Stimulated activated effector memory CD8-positive, alpha-beta T cell treated with anti-CD3 and anti-CD28 coated beads, Interleukin-12 subunit alpha, Interleukin-12 subunit beta, amount 100 ng/mL, for 72 hours (primary cell): ENCODE data around the gene PLVAP.

ENCODE experiments used
- ATAC-seq: fragments of 150-1000 bp; cut with Tn5 transposase; 2 replicates; pipeline ENCODE4 v1.10.0; 2021
- DNase-seq, 2 donors: peaks; one replicate each; pipeline ENCODE4 v3.0.0; 2021 to 2022; ENCODE audit warnings: low spot score in 2 of 2
- H3K27ac Mint-ChIP-seq: one replicate; pipeline ENCODE4 v1.8.0; 2022; ENCODE audit warnings: mild to moderate bottlenecking, mixed read lengths
- H3K36me3 Mint-ChIP-seq: one replicate; pipeline ENCODE4 v1.8.0; 2022; ENCODE audit warnings: mild to moderate bottlenecking, mixed read lengths
- H3K4me1 Mint-ChIP-seq: one replicate; pipeline ENCODE4 v1.8.0; 2022; ENCODE audit warnings: mixed read lengths
- H3K4me3 Mint-ChIP-seq: one replicate; pipeline ENCODE4 v1.8.0; 2022; ENCODE audit warnings: mild to moderate bottlenecking, mixed read lengths
- H3K9me3 Mint-ChIP-seq: one replicate; pipeline ENCODE4 v1.8.0; 2022; ENCODE audit warnings: mixed read lengths

The PLVAP gene

DNA sequence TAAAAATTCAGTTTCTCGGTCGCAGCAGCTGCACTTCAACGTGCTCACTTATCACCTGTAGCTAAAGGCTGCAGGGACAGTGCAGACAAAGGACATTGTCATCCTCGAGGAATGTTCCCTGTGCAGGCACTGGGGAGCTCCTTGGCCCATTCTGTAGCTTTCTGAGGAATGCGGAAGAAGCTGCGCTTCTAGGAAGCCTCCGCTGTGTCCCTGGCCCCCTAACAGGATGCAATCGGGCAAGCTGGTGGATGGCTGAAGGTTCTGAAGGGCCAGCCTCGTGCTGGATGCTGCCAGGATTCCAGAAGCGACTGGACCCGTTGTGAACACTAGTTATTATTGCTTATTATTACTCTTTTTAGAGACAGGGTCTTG, 50.6 kb downstream of the PLVAP start:
- Mint-ChIP-seq H3K9me3 (no peaks in the 10 kb centered on the region), H3K36me3 (peaks cover 13% of the 10 kb centered on the region), H3K27ac (no peak overlapping the region), H3K4me1 (peaks cover 10% of the 10 kb centered on the region), H3K4me3 (no peak overlapping the region)
- no peak for ATAC-seq
- DNase-seq, result no peak

- no peak for DNase-seq
- Mint-ChIP-seq H3K4me1 (peaks cover 10% of the 10 kb centered on the region), H3K36me3 (peaks cover 19% of the 10 kb centered on the region), H3K27ac (no peak overlapping the region), H3K4me3 (no peak overlapping the region), H3K9me3 (no peaks in the 10 kb centered on the region)
- no peak for ATAC-seq
These were observed 51.1 kb downstream of the PLVAP start for GRCh38 chr19:17325881-17326594.

GRCh38 chr19:17325133-17325532, 52.0 kb downstream of the PLVAP start:
- H3K4me3 Mint-ChIP-seq, result no peak overlapping the region
- H3K27ac Mint-ChIP-seq, result no peak overlapping the region
- DNase-seq (no peak), ATAC-seq (no peak)
- no peaks in the 10 kb centered on the region for H3K9me3 Mint-ChIP-seq
- H3K4me1 Mint-ChIP-seq, result peaks cover 10% of the 10 kb centered on the region
- peaks cover 28% of the 10 kb centered on the region for H3K36me3 Mint-ChIP-seq

GRCh38 chr19:17324357-17325114, 52.6 kb downstream of the PLVAP start:
- DNase-seq (no peak), ATAC-seq (no peak)
- Mint-ChIP-seq H3K4me1 (peaks cover 5% of the 10 kb centered on the region), H3K9me3 (no peaks in the 10 kb centered on the region), H3K36me3 (peaks cover 34% of the 10 kb centered on the region), H3K27ac (no peak overlapping the region), H3K4me3 (no peak overlapping the region)

GRCh38 chr19:17323964-17324332, 53.2 kb downstream of the PLVAP start:
- H3K4me3 Mint-ChIP-seq, result no peak overlapping the region
- no peak overlapping the region for H3K27ac Mint-ChIP-seq
- no peak for ATAC-seq
- peaks cover 40% of the 10 kb centered on the region for H3K36me3 Mint-ChIP-seq
- DNase-seq, result no peak
- no peaks in the 10 kb centered on the region for H3K9me3 Mint-ChIP-seq
- peaks cover 5% of the 10 kb centered on the region for H3K4me1 Mint-ChIP-seq

- Mint-ChIP-seq H3K36me3 (peaks cover 45% of the 10 kb centered on the region), H3K4me3 (no peak overlapping the region), H3K4me1 (peaks cover 5% of the 10 kb centered on the region), H3K9me3 (no peaks in the 10 kb centered on the region), H3K27ac (peak overlapping the region; percentile 26)
- ATAC-seq, result no peak
- no peak for DNase-seq
These were observed 53.7 kb downstream of the PLVAP start for GRCh38 chr19:17323300-17323963.

DNA sequence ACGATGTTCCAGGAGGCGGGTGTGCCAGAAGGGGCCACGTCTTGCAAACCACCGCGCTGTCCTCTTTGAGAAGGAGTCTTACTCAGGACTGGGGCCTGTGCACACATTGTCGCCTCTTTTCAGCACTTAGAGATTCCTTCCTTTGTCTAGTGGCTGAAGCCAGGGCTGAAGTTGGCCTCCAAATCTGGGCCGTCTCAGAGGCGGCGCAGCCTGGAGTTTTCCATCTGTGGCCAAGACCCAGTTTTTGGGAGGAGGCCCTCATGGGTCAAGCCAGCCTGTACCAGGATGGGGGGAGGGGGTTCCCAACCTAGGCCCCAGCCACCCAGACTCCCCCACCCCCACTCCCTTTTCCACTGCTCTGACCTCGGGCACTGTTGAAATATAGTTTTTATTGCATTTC, 54.3 kb downstream of the PLVAP start:
- Mint-ChIP-seq H3K4me1 (peaks cover 8% of the 10 kb centered on the region), H3K27ac (peak overlapping the region; percentile 26), H3K9me3 (no peaks in the 10 kb centered on the region), H3K36me3 (peaks cover 51% of the 10 kb centered on the region), H3K4me3 (no peak overlapping the region)
- ATAC-seq (no peak), DNase-seq (no peak)

DNA sequence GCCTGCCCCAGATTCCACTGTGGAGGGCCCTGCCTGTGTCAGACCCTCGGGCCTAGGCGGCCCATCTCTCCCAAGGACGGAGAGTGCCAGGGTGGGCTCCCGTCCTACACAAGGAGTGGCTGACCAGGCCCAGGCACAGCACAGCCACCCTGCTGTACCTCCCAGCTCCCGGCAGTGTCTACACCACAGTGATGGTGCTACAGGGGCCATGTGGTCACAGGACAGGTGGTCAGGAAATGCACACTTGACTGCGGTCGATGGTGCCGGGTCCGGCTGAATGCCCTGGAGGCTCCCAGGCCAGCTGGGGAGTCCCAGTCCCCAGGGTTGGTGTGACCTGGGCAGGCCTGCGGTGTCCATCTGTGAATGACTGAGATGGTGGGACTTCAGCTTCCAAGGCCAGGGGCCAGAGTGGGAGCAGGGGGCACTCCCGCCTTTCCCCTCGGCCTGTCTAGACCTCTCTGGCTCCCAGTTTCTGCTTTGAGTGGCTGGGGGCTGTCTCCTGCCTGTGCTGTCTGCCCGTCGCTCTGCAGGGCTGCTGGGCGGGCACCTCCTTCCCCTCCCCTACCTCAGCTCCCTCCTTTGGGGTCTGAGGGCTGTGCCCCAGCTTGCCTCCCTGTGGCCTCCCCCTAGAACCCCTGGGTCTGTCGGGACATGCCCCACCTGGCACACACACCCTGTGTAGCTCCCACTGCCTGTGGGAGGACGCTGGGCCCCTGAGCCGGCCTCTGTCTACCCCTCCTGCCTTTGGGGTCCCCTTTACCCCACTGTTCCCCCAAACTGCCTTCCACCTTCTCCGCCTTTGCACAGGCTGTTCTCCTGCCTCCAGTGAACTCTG, 55.3 kb downstream of the PLVAP start:
- DNase-seq, result no peak
- Mint-ChIP-seq H3K4me1 (peaks cover 11% of the 10 kb centered on the region), H3K9me3 (no peaks in the 10 kb centered on the region), H3K36me3 (peaks cover 60% of the 10 kb centered on the region), H3K4me3 (no peak overlapping the region), H3K27ac (peak overlapping the region; percentile 26)
- ATAC-seq, result peak; percentile 9

- H3K4me3 Mint-ChIP-seq, result no peak overlapping the region
- H3K4me1 Mint-ChIP-seq, result peaks cover 17% of the 10 kb centered on the region
- H3K9me3 Mint-ChIP-seq, result no peaks in the 10 kb centered on the region
- no peak for ATAC-seq
- DNase-seq, result no peak
- H3K36me3 Mint-ChIP-seq, result peaks cover 75% of the 10 kb centered on the region
- H3K27ac Mint-ChIP-seq, result no peak overlapping the region
These were observed 56.7 kb downstream of the PLVAP start for GRCh38 chr19:17320435-17320834.

DNA sequence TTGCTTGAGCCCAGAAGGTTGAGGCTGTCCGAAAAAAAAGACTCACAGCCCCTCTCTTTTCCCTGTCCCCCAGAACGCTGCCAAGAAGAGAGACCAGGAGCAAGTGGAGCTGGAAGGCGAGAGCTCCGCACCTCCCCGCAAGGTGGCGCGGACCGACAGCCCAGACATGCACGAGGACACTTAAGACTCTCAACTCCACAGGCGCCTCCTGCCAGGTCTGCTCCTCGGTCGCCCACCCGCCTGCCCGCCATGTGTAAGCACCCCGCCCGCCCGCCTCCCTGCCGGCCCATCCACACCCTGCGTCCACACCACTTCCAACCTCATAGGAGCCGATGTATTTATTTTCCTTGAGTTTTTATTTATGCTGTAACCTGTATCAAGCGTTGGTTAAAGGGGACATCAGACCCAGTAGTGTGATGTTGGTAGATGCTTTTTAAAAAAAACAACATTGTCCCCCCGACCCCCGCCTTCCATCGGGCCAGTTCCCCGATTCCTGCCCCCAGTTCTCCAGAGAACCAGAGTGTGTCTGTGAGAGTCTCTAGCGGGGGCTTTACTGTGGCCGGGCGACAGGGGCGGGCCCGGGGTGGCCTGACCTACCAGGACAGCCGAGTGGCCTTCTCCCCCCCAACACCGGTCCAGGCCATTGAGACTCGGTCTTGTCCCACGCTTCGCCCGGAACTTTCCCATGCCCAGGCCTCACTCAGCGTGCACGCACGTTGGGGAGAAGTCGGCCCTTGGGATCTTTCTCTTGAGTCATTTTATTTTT, 57.5 kb downstream of the PLVAP start:
- Mint-ChIP-seq H3K9me3 (no peaks in the 10 kb centered on the region), H3K4me1 (peaks cover 17% of the 10 kb centered on the region), H3K36me3 (peaks cover 78% of the 10 kb centered on the region), H3K4me3 (no peak overlapping the region), H3K27ac (no peak overlapping the region)
- DNase-seq (no peak), ATAC-seq (no peak)

GRCh38 chr19:17318966-17319365, 58.2 kb downstream of the PLVAP start:
- Mint-ChIP-seq H3K9me3 (no peaks in the 10 kb centered on the region), H3K4me3 (no peak overlapping the region), H3K36me3 (peaks cover 85% of the 10 kb centered on the region), H3K27ac (no peak overlapping the region), H3K4me1 (peaks cover 17% of the 10 kb centered on the region)
- no peak for DNase-seq
- ATAC-seq, result no peak

- Mint-ChIP-seq H3K36me3 (peaks cover 85% of the 10 kb centered on the region), H3K9me3 (no peaks in the 10 kb centered on the region), H3K27ac (no peak overlapping the region), H3K4me3 (no peak overlapping the region), H3K4me1 (peaks cover 41% of the 10 kb centered on the region)
- ATAC-seq, result no peak
- no peak for DNase-seq
These were observed 63.0 kb downstream of the PLVAP start for GRCh38 chr19:17314007-17314593.

- Mint-ChIP-seq H3K4me1 (peaks cover 46% of the 10 kb centered on the region), H3K9me3 (no peaks in the 10 kb centered on the region), H3K27ac (peak overlapping the region; percentile 14), H3K36me3 (peaks cover 71% of the 10 kb centered on the region), H3K4me3 (no peak overlapping the region)
- DNase-seq (no peak), ATAC-seq (no peak)
These were observed 64.7 kb downstream of the PLVAP start for GRCh38 chr19:17312189-17313113.
